HepG2 (cell line): ENCODE measurements around the gene PSMG3. TPM values are rescaled to one million over a fixed set of nuclear protein-coding genes. Genes with fewer than 3 reads are reported as not detected.

Source experiments
- BRD4 ChIP-seq: sonication (generic); formaldehyde crosslinking; IDR thresholded peaks from 2 replicates; pipeline ENCODE4 v1.4.0; 2020; ENCODE audit warnings: missing genetic modification reagents
- ELF4 ChIP-seq: sonication (generic); formaldehyde crosslinking; IDR thresholded peaks from 2 replicates; pipeline ENCODE4 v1.5.0; 2020; ENCODE audit warnings: missing genetic modification reagents, mild to moderate bottlenecking, moderate library complexity, borderline replicate concordance
- ETV6 ChIP-seq: sonication (generic); formaldehyde crosslinking; conservative IDR thresholded peaks from 2 replicates; pipeline ENCODE4 v1.4.0; 2020; ENCODE audit warnings: missing genetic modification reagents
- FOXO1 ChIP-seq: sonication (generic); formaldehyde crosslinking; IDR thresholded peaks from 2 replicates; pipeline ENCODE4 v1.4.0; 2020; ENCODE audit warnings: missing genetic modification reagents
- GABPB1 ChIP-seq: IDR thresholded peaks from 2 replicates; pipeline ENCODE4 v1.6.1; 2016; ENCODE audit warnings: mild to moderate bottlenecking, missing genetic modification reagents, moderate library complexity, missing compliant biosample characterization
- GFI1 ChIP-seq: sonication (generic); formaldehyde crosslinking; IDR thresholded peaks from 2 replicates; pipeline ENCODE4 v1.5.0; 2020; ENCODE audit warnings: missing genetic modification reagents, mild to moderate bottlenecking, borderline replicate concordance
- HDAC1 ChIP-seq: sonication (generic); formaldehyde crosslinking; IDR thresholded peaks from 2 replicates; pipeline ENCODE4 v1.5.1; 2020; ENCODE audit warnings: mild to moderate bottlenecking, missing genetic modification reagents
- HMG20A ChIP-seq: IDR thresholded peaks from 2 replicates; pipeline ENCODE4 v1.6.1; 2016; ENCODE audit warnings: borderline replicate concordance
- ISL2 ChIP-seq: sonication (generic); formaldehyde crosslinking; IDR thresholded peaks from 2 replicates; pipeline ENCODE4 v1.5.0; 2020; ENCODE audit warnings: missing genetic modification reagents
- KDM2A ChIP-seq: sonication (generic); formaldehyde crosslinking; IDR thresholded peaks from 2 replicates; pipeline ENCODE4 v1.4.0; 2020; ENCODE audit warnings: low read depth, missing genetic modification reagents, borderline replicate concordance
- MXI1 ChIP-seq: IDR thresholded peaks from 3 replicates; pipeline ENCODE4 v1.6.1; 2012; ENCODE audit warnings: low read depth, low read length, inconsistent platforms, borderline replicate concordance
- NFE2L1 ChIP-seq: sonication (generic); formaldehyde crosslinking; IDR thresholded peaks from 2 replicates; pipeline ENCODE4 v1.4.0; 2020; ENCODE audit warnings: missing genetic modification reagents, mild to moderate bottlenecking, borderline replicate concordance
- NONO ChIP-seq, 2 experiments: fragments of 450-650 bp in 1 of 2; sonication (generic) in 1 of 2; formaldehyde crosslinking in 1 of 2; IDR thresholded peaks in 1 of 2; conservative IDR thresholded peaks in 1 of 2; 2 replicates each; pipeline versions ENCODE4 v1.6.1 to v1.8.0; 2017 to 2022; ENCODE audit warnings: mild to moderate bottlenecking in 1 of 2, missing genetic modification reagents in 1 of 2, moderate library complexity in 1 of 2
- STAG1 ChIP-seq: sonication (generic); formaldehyde crosslinking; IDR thresholded peaks from 2 replicates; pipeline ENCODE4 v1.4.0; 2020; ENCODE audit warnings: missing genetic modification reagents
- YY1 ChIP-seq: IDR thresholded peaks from 2 replicates; pipeline ENCODE4 v1.6.1; 2011; ENCODE audit warnings: low read length, low read depth, moderate library complexity, mild to moderate bottlenecking; ENCODE audit not compliant: insufficient read depth, insufficient replicate concordance
- ZEB1 ChIP-seq: IDR thresholded peaks from 2 replicates; pipeline ENCODE4 v1.6.1; 2012; ENCODE audit warnings: mild to moderate bottlenecking, low read depth, inconsistent platforms; ENCODE audit not compliant: insufficient replicate concordance
- ZNF253 ChIP-seq: sonication (generic); formaldehyde crosslinking; IDR thresholded peaks from 2 replicates; pipeline ENCODE4 v1.8.0; 2022; ENCODE audit warnings: mild to moderate bottlenecking, missing genetic modification reagents, borderline replicate concordance
- ZNF296 ChIP-seq: sonication (generic); formaldehyde crosslinking; conservative IDR thresholded peaks from 2 replicates; pipeline ENCODE4 v1.5.0; 2020; ENCODE audit warnings: mild to moderate bottlenecking, missing genetic modification reagents
- ZNF326 ChIP-seq: sonication (generic); formaldehyde crosslinking; IDR thresholded peaks from 2 replicates; pipeline ENCODE4 v1.4.0; 2020; ENCODE audit warnings: missing genetic modification reagents, borderline replicate concordance
- ZNF451 ChIP-seq: sonication (generic); formaldehyde crosslinking; IDR thresholded peaks from 2 replicates; pipeline ENCODE4 v1.5.0; 2020; ENCODE audit warnings: mild to moderate bottlenecking, missing genetic modification reagents
- ZNF569 ChIP-seq: sonication (generic); formaldehyde crosslinking; IDR thresholded peaks from 2 replicates; pipeline ENCODE4 v1.5.0; 2020; ENCODE audit warnings: mild to moderate bottlenecking, missing genetic modification reagents, moderate library complexity, borderline replicate concordance
- ZNF746 ChIP-seq: sonication (generic); formaldehyde crosslinking; IDR thresholded peaks from 2 replicates; pipeline ENCODE4 v1.8.0; 2022; ENCODE audit warnings: mild to moderate bottlenecking, missing genetic modification reagents
- ZNF776 ChIP-seq: sonication (generic); formaldehyde crosslinking; IDR thresholded peaks from 2 replicates; pipeline ENCODE4 v1.4.0; 2020; ENCODE audit warnings: mild to moderate bottlenecking, missing genetic modification reagents
- ZNF780A ChIP-seq: sonication (generic); formaldehyde crosslinking; IDR thresholded peaks from 2 replicates; pipeline ENCODE4 v1.8.0; 2022; ENCODE audit warnings: mild to moderate bottlenecking, missing genetic modification reagents, moderate library complexity
- ZSCAN22 ChIP-seq: sonication (generic); formaldehyde crosslinking; IDR thresholded peaks from 2 replicates; pipeline ENCODE4 v1.4.0; 2020; ENCODE audit warnings: mild to moderate bottlenecking, missing genetic modification reagents
- polyA plus RNA-seq, 8 experiments: library from polyadenylated mRNA; depleted of rRNA in 3 of 8; stranded (reverse) in 7 of 8; unstranded in 1 of 8; fragments of >200 nt; fragmentation: Illumina TruSeq in 4 of 8; extraction: Trizol in 4 of 8; gene quantifications; 2 replicates each; pipeline versions ENCODE4 v1.2.1 to v1.2.3, GENCODE V29; 2011 to 2016; ENCODE audit warnings: low read depth in 4 of 8, missing spikeins in 1 of 8, mixed read lengths in 1 of 8; ENCODE audit not compliant: insufficient read depth in 1 of 8
- total RNA-seq, 5 experiments: library from RNA; depleted of rRNA; stranded (reverse); fragments of >200 nt; fragmentation: Illumina TruSeq; extraction: Trizol; gene quantifications; 2 replicates each; pipeline ENCODE4 v1.2.3, GENCODE V29; 2016; ENCODE audit warnings: low read depth in 1 of 5
- TF ChIP-seq, protein P1 (sequence below): sonication (generic); formaldehyde crosslinking; IDR thresholded peaks from 2 replicates; pipeline ENCODE4 v1.4.0; 2020; ENCODE audit warnings: missing genetic modification reagents
- TF ChIP-seq, protein P2 (sequence below): sonication (generic); formaldehyde crosslinking; IDR thresholded peaks from 2 replicates; pipeline ENCODE4 v1.8.0; 2023; ENCODE audit warnings: mild to moderate bottlenecking, missing genetic modification reagents

PSMG3 gene
- total and polyA plus RNA-seq, 2 of the 13 experiments (the other 11 are each of a cell fraction or from before 2014, with no cell fraction given), result 29.6 to 48.4 TPM

DNA sequence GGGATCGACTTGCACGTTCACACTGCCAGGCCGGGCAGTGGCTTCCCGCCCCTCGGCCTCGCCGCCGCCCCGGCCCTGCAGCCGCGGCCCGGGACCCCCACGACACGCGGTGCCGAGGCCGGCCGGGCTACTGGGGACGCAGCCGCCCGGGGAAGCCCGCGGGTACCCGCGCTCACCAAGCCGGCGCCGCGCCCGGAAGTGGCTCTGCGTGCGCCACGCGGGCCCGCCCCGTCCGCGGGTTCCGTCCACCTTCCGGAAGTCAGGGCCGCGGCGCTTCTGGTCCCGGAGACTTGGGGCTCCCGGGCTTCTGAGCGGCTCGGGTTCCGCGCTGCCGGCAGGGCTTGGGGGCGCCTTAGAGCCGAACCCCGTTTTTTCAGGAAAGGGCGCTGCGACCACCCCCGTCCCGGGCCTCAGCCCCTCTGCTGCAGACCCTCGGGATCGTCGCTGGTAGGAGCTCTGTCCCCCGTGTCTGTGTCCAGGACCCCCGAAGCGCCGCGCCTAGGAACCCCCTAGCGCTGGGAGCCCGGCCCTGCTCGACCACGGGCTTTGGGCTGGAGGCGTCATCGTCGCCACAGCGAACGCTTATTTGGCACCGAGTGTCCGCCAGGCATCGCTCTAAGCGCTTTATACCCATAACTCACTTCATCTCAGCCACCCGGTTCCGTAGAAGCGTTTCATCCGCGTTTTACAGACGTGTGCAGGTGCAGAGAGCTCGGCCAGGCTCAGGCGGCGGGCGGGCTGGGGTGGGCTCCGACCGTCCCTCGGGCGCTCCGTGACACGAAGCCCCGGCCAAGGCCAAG, at the start of gene PSMG3 (continued):
- peak; percentile 78 for TF ChIP-seq YY1
- peak; percentile 68; the same call in 1 of the 2 replicates for TF ChIP-seq ZNF776
- no peak for TF ChIP-seq ZNF451
- TF ChIP-seq, protein P1, sequence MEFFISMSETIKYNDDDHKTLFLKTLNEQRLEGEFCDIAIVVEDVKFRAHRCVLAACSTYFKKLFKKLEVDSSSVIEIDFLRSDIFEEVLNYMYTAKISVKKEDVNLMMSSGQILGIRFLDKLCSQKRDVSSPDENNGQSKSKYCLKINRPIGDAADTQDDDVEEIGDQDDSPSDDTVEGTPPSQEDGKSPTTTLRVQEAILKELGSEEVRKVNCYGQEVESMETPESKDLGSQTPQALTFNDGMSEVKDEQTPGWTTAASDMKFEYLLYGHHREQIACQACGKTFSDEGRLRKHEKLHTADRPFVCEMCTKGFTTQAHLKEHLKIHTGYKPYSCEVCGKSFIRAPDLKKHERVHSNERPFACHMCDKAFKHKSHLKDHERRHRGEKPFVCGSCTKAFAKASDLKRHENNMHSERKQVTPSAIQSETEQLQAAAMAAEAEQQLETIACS (CRISPR knock-in tag), result peak; percentile 92
- TF ChIP-seq ISL2 (CRISPR knock-in tag), result peak; percentile 42; the same call in 1 of the 2 replicates
- no peak for TF ChIP-seq ZNF569 (CRISPR knock-in tag)
- TF ChIP-seq GABPB1 (CRISPR knock-in tag), result peak; percentile 96
- no peak for TF ChIP-seq NONO (IDR thresholded peaks at IDR 0.05)
- TF ChIP-seq NONO (CRISPR knock-in tag; conservative IDR thresholded peaks at IDR 0.05), result peak; percentile 88
- no peak for TF ChIP-seq ZNF780A (CRISPR knock-in tag)
- TF ChIP-seq BRD4, result peak; percentile 69; the same call in 1 of the 2 replicates
- TF ChIP-seq HMG20A (CRISPR knock-in tag), result no peak
- 0 out of 2 replicates have a peak, but pooled peaks have one; percentile 52 for TF ChIP-seq ELF4 (CRISPR knock-in tag)
- 0 out of 2 replicates have a peak, but pooled peaks have one; percentile 43 for TF ChIP-seq ZNF746
- TF ChIP-seq ZEB1, result no peak
- TF ChIP-seq, protein P2, sequence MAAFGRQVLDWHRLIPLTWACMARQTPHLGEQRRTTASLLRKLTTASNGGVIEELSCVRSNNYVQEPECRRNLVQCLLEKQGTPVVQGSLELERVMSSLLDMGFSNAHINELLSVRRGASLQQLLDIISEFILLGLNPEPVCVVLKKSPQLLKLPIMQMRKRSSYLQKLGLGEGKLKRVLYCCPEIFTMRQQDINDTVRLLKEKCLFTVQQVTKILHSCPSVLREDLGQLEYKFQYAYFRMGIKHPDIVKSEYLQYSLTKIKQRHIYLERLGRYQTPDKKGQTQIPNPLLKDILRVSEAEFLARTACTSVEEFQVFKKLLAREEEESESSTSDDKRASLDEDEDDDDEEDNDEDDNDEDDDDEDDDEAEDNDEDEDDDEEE (CRISPR knock-in tag), result peak; percentile 25; the same call in 1 of the 2 replicates
- peak; percentile 80; the same call in 2 of the 3 replicates for TF ChIP-seq MXI1
- no peak for TF ChIP-seq ZNF253 (CRISPR knock-in tag)
- no peak for TF ChIP-seq ZSCAN22 (CRISPR knock-in tag)
- TF ChIP-seq ZNF326 (CRISPR knock-in tag), result no peak
- TF ChIP-seq HDAC1 (CRISPR knock-in tag), result peak; percentile 91
- no peak for TF ChIP-seq STAG1 (CRISPR knock-in tag)
- TF ChIP-seq NFE2L1 (CRISPR knock-in tag), result peak; percentile 68; the same call in 1 of the 2 replicates
- TF ChIP-seq FOXO1 (CRISPR knock-in tag), result 0 out of 2 replicates have a peak, but pooled peaks have one; percentile 12
- 0 out of 2 replicates have a peak, but pooled peaks have one; percentile 53 for TF ChIP-seq ETV6
- TF ChIP-seq KDM2A (CRISPR knock-in tag), result peak; percentile 89
- TF ChIP-seq ZNF296 (CRISPR knock-in tag), result 0 out of 2 replicates have a peak, but pooled peaks have one; percentile 34
- TF ChIP-seq GFI1 (CRISPR knock-in tag), result peak; percentile 54; the same call in 1 of the 2 replicates
